ENCODE measurements around the gene EMILIN1. TPM values are rescaled to one million over a fixed set of nuclear protein-coding genes. Genes with fewer than 3 reads are reported as not detected.

Gene EMILIN1
- total and polyA plus RNA-seq, 3 donors from 2014 or later = 29.2 to 50.7 (median 35.9) TPM

GRCh38 chr2:27093430-27094352 is 15.3 kb downstream of the EMILIN1 start:
- Histone ChIP-seq H3K4me1 (peaks cover 29% of the 10 kb centered on the region), H3K36me3 (ENCODE audit: low read depth, missing control alignments) (no peaks in the 10 kb centered on the region), H3K27ac (no peak overlapping the region), H3K4me3 (no peak overlapping the region), H3K27me3 (no peaks in the 10 kb centered on the region), H3K9me3 (no peaks in the 10 kb centered on the region)
- no peak for TF ChIP-seq POLR2A (IDR thresholded peaks at IDR 0.05)
- no peak for TF ChIP-seq CTCF (IDR thresholded peaks at IDR 0.05)
- DNase-seq = no peak
- WGBS, 2 donors = 92 to 97% methylated on average over 5 to 6 of the region's 6 CpGs
- intact Hi-C loops (cut with DNase I; ENCODE audit: low total_unique reads) = loop anchor here (10.0 kb wide), 1 partner anchor 211 kb away; the partner anchor contains the start of gene UCN

- H3K4me3 ChIP-seq = no peak overlapping the region
- 95 to 96% methylated on average over 24 of the region's 24 CpGs for WGBS, 2 donors
- no peak for TF ChIP-seq CTCF (IDR thresholded peaks at IDR 0.05)
- no peak for TF ChIP-seq POLR2A (IDR thresholded peaks at IDR 0.05)
- intact Hi-C loops (cut with DNase I; ENCODE audit: low total_unique reads) = loop anchor here (10.0 kb wide), 1 partner anchor 210 kb away; the partner anchor contains the start of gene UCN
- H3K27me3 ChIP-seq = no peaks in the 10 kb centered on the region
- DNase-seq = no peak
- H3K4me1 ChIP-seq = peaks cover 29% of the 10 kb centered on the region
- no peak overlapping the region for H3K27ac ChIP-seq
- H3K36me3 ChIP-seq (ENCODE audit: low read depth, missing control alignments) = no peaks in the 10 kb centered on the region
- H3K9me3 ChIP-seq = no peaks in the 10 kb centered on the region
These were observed 16.1 kb downstream of the EMILIN1 start for GRCh38 chr2:27094353-27094984.

GRCh38 chr2:27095427-27095744 is 17.0 kb downstream of the EMILIN1 start:
- DNase-seq = no peak
- intact Hi-C loops (cut with DNase I; ENCODE audit: low total_unique reads) = loop anchor here (10.0 kb wide), 1 partner anchor 209 kb away; the partner anchor contains the start of gene UCN
- WGBS, 2 donors = 46 to 70% methylated on average over 2 of the region's 2 CpGs

More at GRCh38 chr2:27095427-27095744, 17.0 kb downstream of the EMILIN1 start:
- Histone ChIP-seq H3K4me1 (peaks cover 29% of the 10 kb centered on the region), H3K9me3 (no peaks in the 10 kb centered on the region), H3K27me3 (no peaks in the 10 kb centered on the region), H3K27ac (no peak overlapping the region), H3K4me3 (no peak overlapping the region), H3K36me3 (ENCODE audit: low read depth, missing control alignments) (no peaks in the 10 kb centered on the region)
- TF ChIP-seq POLR2A (IDR thresholded peaks at IDR 0.05) = no peak
- no peak for TF ChIP-seq CTCF (IDR thresholded peaks at IDR 0.05)
